Trophoblast cell (in vitro differentiated cells and primary cell): ENCODE results near the gene SLC35D2.

Experiments
- DNase-seq, 2 donors: peaks; one replicate each; pipeline ENCODE4 v3.0.0-alpha.2; 2016
- H2AFZ ChIP-seq: 2 replicates; pipeline ENCODE4 v1.6.1; 2013; ENCODE audit warnings: low read length, moderate library complexity, mild to moderate bottlenecking; ENCODE audit not compliant: insufficient read depth, poor library complexity
- H2AK5ac ChIP-seq: 2 replicates; pipeline ENCODE4 v1.6.1; 2013; ENCODE audit warnings: mild to moderate bottlenecking, low read length
- H2BK120ac ChIP-seq: 2 replicates; pipeline ENCODE4 v1.6.1; 2013; ENCODE audit warnings: low read length, mild to moderate bottlenecking, moderate library complexity; ENCODE audit not compliant: insufficient read depth, poor library complexity
- H2BK12ac ChIP-seq: 2 replicates; pipeline ENCODE4 v1.6.1; 2013; ENCODE audit warnings: mild to moderate bottlenecking, low read length, moderate library complexity
- H2BK5ac ChIP-seq: 2 replicates; pipeline ENCODE4 v1.6.1; 2013; ENCODE audit warnings: low read length, low read depth, moderate library complexity, mild to moderate bottlenecking; ENCODE audit not compliant: poor library complexity
- H3K14ac ChIP-seq: 2 replicates; pipeline ENCODE4 v1.6.1; 2013; ENCODE audit warnings: mild to moderate bottlenecking, low read length
- H3K18ac ChIP-seq: 2 replicates; pipeline ENCODE4 v1.6.1; 2013; ENCODE audit warnings: mild to moderate bottlenecking, low read length
- H3K23ac ChIP-seq: 2 replicates; pipeline ENCODE4 v1.6.1; 2013; ENCODE audit warnings: low read length
- H3K27ac ChIP-seq: 2 replicates; pipeline ENCODE4 v1.5.1; 2013; ENCODE audit warnings: low read depth, mild to moderate bottlenecking, inconsistent platforms, low read length, moderate library complexity
- H3K27me3 ChIP-seq: 2 replicates; pipeline ENCODE4 v1.6.1; 2013; ENCODE audit warnings: inconsistent platforms, mild to moderate bottlenecking, low read length, moderate library complexity; ENCODE audit not compliant: insufficient read depth
- H3K36me3 ChIP-seq, 2 experiments: 1 replicate in 1 of 2; 2 replicates in 1 of 2; pipeline ENCODE4 v1.6.1; 2013; ENCODE audit warnings: low read length in 2 of 2, mild to moderate bottlenecking in 2 of 2, moderate library complexity in 1 of 2; ENCODE audit not compliant: insufficient read depth in 2 of 2, control insufficient read depth in 1 of 2
- H3K4ac ChIP-seq: 2 replicates; pipeline ENCODE4 v1.6.1; 2013; ENCODE audit warnings: low read depth, mild to moderate bottlenecking, low read length, moderate library complexity
- H3K4me1 ChIP-seq, 2 experiments: 1 replicate in 1 of 2; 2 replicates in 1 of 2; pipeline ENCODE4 v1.6.1; 2013; ENCODE audit warnings: low read length in 2 of 2, mild to moderate bottlenecking in 2 of 2, moderate library complexity in 1 of 2; ENCODE audit not compliant: insufficient read depth in 2 of 2, control insufficient read depth in 1 of 2
- H3K4me2 ChIP-seq: 2 replicates; pipeline ENCODE4 v1.6.1; 2013; ENCODE audit warnings: inconsistent platforms, mild to moderate bottlenecking, low read length, moderate library complexity
- H3K4me3 ChIP-seq: 2 replicates; pipeline ENCODE4 v1.5.1; 2013; ENCODE audit warnings: mild to moderate bottlenecking, low read depth, low read length, inconsistent platforms
- H3K79me1 ChIP-seq: one replicate; pipeline ENCODE4 v1.6.1; 2013; ENCODE audit warnings: low read length
- H3K79me2 ChIP-seq: 2 replicates; pipeline ENCODE4 v1.6.1; 2013; ENCODE audit warnings: low read length, mild to moderate bottlenecking; ENCODE audit not compliant: control insufficient read depth, insufficient read depth, poor library complexity
- H3K9ac ChIP-seq: 2 replicates; pipeline ENCODE4 v1.6.1; 2013; ENCODE audit warnings: mild to moderate bottlenecking, low read length
- H3K9me3 ChIP-seq: 2 replicates; pipeline ENCODE4 v1.6.1; 2013; ENCODE audit warnings: low read depth, mild to moderate bottlenecking, control low read depth, inconsistent platforms, low read length; ENCODE audit not compliant: insufficient read depth
- H4K12ac ChIP-seq: 2 replicates; pipeline ENCODE4 v1.6.1; 2013; ENCODE audit warnings: low read depth, mild to moderate bottlenecking, low read length, moderate library complexity
- H4K8ac ChIP-seq: 2 replicates; pipeline ENCODE4 v1.6.1; 2013; ENCODE audit warnings: low read depth, mild to moderate bottlenecking, low read length, moderate library complexity
- H4K91ac ChIP-seq: one replicate; pipeline ENCODE4 v1.6.1; 2013; ENCODE audit warnings: low read depth, mild to moderate bottlenecking, low read length, moderate library complexity
- WGBS: extraction: QIAGEN DNeasy Blood & Tissue Kit; methylation state at CpG from one replicate; pipeline ENCODE4 v1.1.7; 2013; ENCODE audit warnings: missing lambda C conversion rate; ENCODE audit not compliant: insufficient read length, insufficient coverage; ENCODE audit errors: extremely low coverage; 5-methylcytosine and 5-hydroxymethylcytosine counted together

Gene SLC35D2

GRCh38 chr9:96305171-96305570 lies 78.3 kb downstream of the SLC35D2 start:
- Histone ChIP-seq H3K27ac (no peak overlapping the region), H3K79me1 (no peaks in the 10 kb centered on the region), H3K79me2 (no peaks in the 10 kb centered on the region), H3K9me3 (no peaks in the 10 kb centered on the region), H3K4me3 (no peak overlapping the region), H2BK120ac (no peak overlapping the region), H3K14ac (no peak overlapping the region), H4K12ac (no peak overlapping the region), H4K91ac (no peak overlapping the region), H2AFZ (no peak overlapping the region), H3K9ac (no peak overlapping the region), H3K4ac (no peak overlapping the region), H3K18ac (no peak overlapping the region), H3K23ac (no peak overlapping the region), H4K8ac (no peak overlapping the region), H2BK5ac (no peak overlapping the region), H3K27me3 (no peaks in the 10 kb centered on the region), H3K36me3 (no peaks in the 10 kb centered on the region), H2BK12ac (no peak overlapping the region), H2AK5ac (no peak overlapping the region), H3K4me1 (no peaks in the 10 kb centered on the region), H3K4me2 (no peak overlapping the region)
- no CpG with 5 or more reads among the region's 4 CpGs for WGBS
- DNase-seq, result no peak

- Histone ChIP-seq H3K14ac (no peak overlapping the region), H3K4me1 (peaks cover 0 to 1% of the 10 kb centered on the region in 2 experiments), H2BK12ac (no peak overlapping the region), H4K8ac (no peak overlapping the region), H3K18ac (no peak overlapping the region), H3K4me3 (no peak overlapping the region), H3K27ac (no peak overlapping the region), H4K12ac (no peak overlapping the region), H3K36me3 (no peaks in the 10 kb centered on the region), H2AFZ (no peak overlapping the region), H2BK120ac (no peak overlapping the region), H2AK5ac (no peak overlapping the region), H3K9ac (no peak overlapping the region), H3K4ac (no peak overlapping the region), H3K79me2 (no peaks in the 10 kb centered on the region), H3K23ac (no peak overlapping the region), H3K27me3 (no peaks in the 10 kb centered on the region), H4K91ac (no peak overlapping the region), H3K79me1 (no peaks in the 10 kb centered on the region), H3K9me3 (no peaks in the 10 kb centered on the region), H3K4me2 (no peak overlapping the region), H2BK5ac (no peak overlapping the region)
- DNase-seq, result no peak
Observed at GRCh38 chr9:96304230-96304629, 79.3 kb downstream of the SLC35D2 start.

DNA sequence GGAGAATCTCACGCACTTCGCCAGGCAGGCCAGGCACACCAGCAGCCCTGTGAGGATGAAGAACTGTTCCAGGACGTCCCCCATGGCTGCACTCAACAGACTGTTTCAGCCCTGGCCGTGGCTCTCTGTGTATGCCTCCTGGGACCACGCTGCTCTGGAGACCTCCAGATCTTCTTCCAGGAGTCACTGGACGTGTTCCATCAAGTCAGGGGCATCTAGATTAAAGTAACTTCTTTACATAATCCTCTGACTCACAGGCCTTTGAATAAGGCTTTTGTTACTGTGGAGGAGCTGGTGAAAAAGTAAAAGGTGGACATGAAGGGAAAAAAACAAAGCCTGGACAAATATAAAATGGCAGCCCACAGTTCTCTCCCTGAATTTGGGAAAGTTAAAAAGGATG lies 81.5 kb downstream of the SLC35D2 start, which contains the start of gene HSD17B3:
Gene HSD17B3, minus strand, starts transcription at position 156 of the 400 bp plus-strand sequence. Its CDS starts 72 bp downstream, at position 84.
- Histone ChIP-seq H3K4me3 (no peak within 1 kb of the TSS), H2BK5ac (no peak within 1 kb of the TSS), H3K4me2 (no peak within 1 kb of the TSS), H3K18ac (no peak within 1 kb of the TSS), H3K27ac (no peak within 1 kb of the TSS), H3K9me3 (no peaks in the 10 kb centered on the region), H3K79me2 (no peaks in the 10 kb centered on the region), H3K4me1 (peaks cover 0 to 2% of the 10 kb centered on the region in 2 experiments), H4K91ac (no peak within 1 kb of the TSS), H2BK12ac (no peak within 1 kb of the TSS), H2AFZ (no peak within 1 kb of the TSS), H2BK120ac (no peak within 1 kb of the TSS), H3K14ac (no peak within 1 kb of the TSS), H4K12ac (no peak within 1 kb of the TSS), H3K9ac (no peak within 1 kb of the TSS), H2AK5ac (no peak within 1 kb of the TSS), H3K4ac (no peak within 1 kb of the TSS), H3K27me3 (no peaks in the 10 kb centered on the region), H4K8ac (no peak within 1 kb of the TSS), H3K36me3 (no peaks in the 10 kb centered on the region), H3K79me1 (no peaks in the 10 kb centered on the region), H3K23ac (no peak within 1 kb of the TSS)
- no peak for DNase-seq
- WGBS, result no CpG with 5 or more reads among the region's 6 CpGs

DNA sequence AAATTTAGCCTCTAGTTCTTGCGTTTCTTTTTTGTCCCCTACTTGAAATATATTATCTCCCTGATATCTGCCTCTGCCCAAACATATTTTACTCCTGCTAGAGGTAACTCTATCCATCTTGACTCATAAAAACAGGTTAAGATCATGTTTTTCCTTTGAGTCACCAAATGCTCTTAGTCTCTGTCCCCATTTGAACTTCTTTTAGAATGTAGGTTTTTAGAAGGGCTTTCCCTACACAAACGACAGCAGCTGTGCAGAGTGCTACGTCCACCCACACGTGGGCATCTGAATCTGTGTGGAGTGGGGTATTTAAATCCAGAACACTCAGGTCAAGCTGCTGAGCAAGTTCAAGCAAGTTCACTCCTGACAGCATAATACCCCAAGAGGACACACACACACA lies 83.7 kb downstream of the SLC35D2 start:
- no peak overlapping the region for H3K27ac ChIP-seq
- no peak overlapping the region for H3K4me2 ChIP-seq
- H3K79me2 ChIP-seq, result no peaks in the 10 kb centered on the region
- H3K79me1 ChIP-seq, result no peaks in the 10 kb centered on the region
- no peak overlapping the region for H3K23ac ChIP-seq
- no peak overlapping the region for H4K91ac ChIP-seq
- no peak overlapping the region for H3K9ac ChIP-seq
- peaks cover 1% of the 10 kb centered on the region for H3K9me3 ChIP-seq
- H2BK12ac ChIP-seq, result no peak overlapping the region
- no peaks in the 10 kb centered on the region for H3K36me3 ChIP-seq
- H3K4me3 ChIP-seq, result no peak overlapping the region
- H2AFZ ChIP-seq, result no peak overlapping the region
- H3K4ac ChIP-seq, result no peak overlapping the region
- H3K18ac ChIP-seq, result no peak overlapping the region
- H2BK120ac ChIP-seq, result no peak overlapping the region
- H3K14ac ChIP-seq, result no peak overlapping the region
- no peak overlapping the region for H4K12ac ChIP-seq
- peaks cover 0 to 2% of the 10 kb centered on the region in 2 experiments for H3K4me1 ChIP-seq
- H4K8ac ChIP-seq, result no peak overlapping the region
- DNase-seq, result peak; percentile 63 to 91
- H2BK5ac ChIP-seq, result no peak overlapping the region
- WGBS, result no CpG with 5 or more reads among the region's 4 CpGs
- H3K27me3 ChIP-seq, result no peaks in the 10 kb centered on the region
- no peak overlapping the region for H2AK5ac ChIP-seq
